ENCODE measurements around the gene KLF7. TPM values are rescaled to one million over a fixed set of nuclear protein-coding genes. Genes with fewer than 3 reads are reported as not detected.

The KLF7 gene
- total RNA-seq, 1 donor = 31.1 TPM

- Histone ChIP-seq H3K4me2 (ENCODE audit: insufficient read depth, low read length) (no peak overlapping the region), H3K9me3 (ENCODE audit: low read depth, low read length) (no peaks in the 10 kb centered on the region), H3K27me3 (ENCODE audit: insufficient read depth, low read length) (no peaks in the 10 kb centered on the region), H4K20me1 (ENCODE audit: insufficient read depth, low read length) (no peaks in the 10 kb centered on the region), H2AFZ (ENCODE audit: low read length) (no peak overlapping the region), H3K79me2 (ENCODE audit: insufficient read depth, low read length) (no peaks in the 10 kb centered on the region), H3K4me1 (ENCODE audit: insufficient read depth, low read length) (no peaks in the 10 kb centered on the region), H3K4me3 (ENCODE audit: insufficient read depth, low read length) (no peak overlapping the region), H3K27ac (ENCODE audit: low read depth, low read length) (no peak overlapping the region), H3K36me3 (ENCODE audit: insufficient read depth, low read length) (no peaks in the 10 kb centered on the region)
- TF ChIP-seq CTCF (IDR thresholded peaks at IDR 0.05; ENCODE audit: extremely low read depth, low read depth, low read length) = no peak
- DNase-seq (ENCODE audit: insufficient read length, low spot score, missing footprints) = no peak
Measured at GRCh38 chr2:207200136-207200535, 34.4 kb upstream of the KLF7 start.

GRCh38 chr2:207194028-207194427 is 28.3 kb upstream of the KLF7 start:
- no peak overlapping the region for H2AFZ ChIP-seq (ENCODE audit: low read length)
- DNase-seq (ENCODE audit: insufficient read length, low spot score, missing footprints) = no peak
- no peaks in the 10 kb centered on the region for H3K79me2 ChIP-seq (ENCODE audit: insufficient read depth, low read length)
- no peaks in the 10 kb centered on the region for H4K20me1 ChIP-seq (ENCODE audit: insufficient read depth, low read length)
- no peak overlapping the region for H3K27ac ChIP-seq (ENCODE audit: low read depth, low read length)
- H3K4me1 ChIP-seq (ENCODE audit: insufficient read depth, low read length) = no peaks in the 10 kb centered on the region
- no peak overlapping the region for H3K4me3 ChIP-seq (ENCODE audit: insufficient read depth, low read length)
- H3K9me3 ChIP-seq (ENCODE audit: low read depth, low read length) = no peaks in the 10 kb centered on the region
- no peaks in the 10 kb centered on the region for H3K36me3 ChIP-seq (ENCODE audit: insufficient read depth, low read length)
- H3K4me2 ChIP-seq (ENCODE audit: insufficient read depth, low read length) = no peak overlapping the region
- TF ChIP-seq CTCF (IDR thresholded peaks at IDR 0.05; ENCODE audit: extremely low read depth, low read depth, low read length) = no peak
- no peaks in the 10 kb centered on the region for H3K27me3 ChIP-seq (ENCODE audit: insufficient read depth, low read length)

GRCh38 chr2:207188626-207189419 is 23.1 kb upstream of the KLF7 start:
- peaks cover 11% of the 10 kb centered on the region for H3K4me1 ChIP-seq (ENCODE audit: insufficient read depth, low read length)
- H3K36me3 ChIP-seq (ENCODE audit: insufficient read depth, low read length) = no peaks in the 10 kb centered on the region
- DNase-seq (ENCODE audit: insufficient read length, low spot score, missing footprints) = no peak
- H3K79me2 ChIP-seq (ENCODE audit: insufficient read depth, low read length) = no peaks in the 10 kb centered on the region
- no peaks in the 10 kb centered on the region for H3K9me3 ChIP-seq (ENCODE audit: low read depth, low read length)
- no peak overlapping the region for H3K4me3 ChIP-seq (ENCODE audit: insufficient read depth, low read length)
- H2AFZ ChIP-seq (ENCODE audit: low read length) = no peak overlapping the region
- no peaks in the 10 kb centered on the region for H3K27me3 ChIP-seq (ENCODE audit: insufficient read depth, low read length)
- H4K20me1 ChIP-seq (ENCODE audit: insufficient read depth, low read length) = no peaks in the 10 kb centered on the region
- H3K27ac ChIP-seq (ENCODE audit: low read depth, low read length) = no peak overlapping the region
- TF ChIP-seq CTCF (IDR thresholded peaks at IDR 0.05; ENCODE audit: extremely low read depth, low read depth, low read length) = no peak
- no peak overlapping the region for H3K4me2 ChIP-seq (ENCODE audit: insufficient read depth, low read length)

- H3K4me1 ChIP-seq (ENCODE audit: insufficient read depth, low read length) = peaks cover 41% of the 10 kb centered on the region
- no peak overlapping the region for H3K27ac ChIP-seq (ENCODE audit: low read depth, low read length)
- DNase-seq (ENCODE audit: insufficient read length, low spot score, missing footprints) = no peak
- no peak overlapping the region for H2AFZ ChIP-seq (ENCODE audit: low read length)
- H3K79me2 ChIP-seq (ENCODE audit: insufficient read depth, low read length) = no peaks in the 10 kb centered on the region
- no peaks in the 10 kb centered on the region for H3K27me3 ChIP-seq (ENCODE audit: insufficient read depth, low read length)
- H3K9me3 ChIP-seq (ENCODE audit: low read depth, low read length) = no peaks in the 10 kb centered on the region
- H4K20me1 ChIP-seq (ENCODE audit: insufficient read depth, low read length) = no peaks in the 10 kb centered on the region
- H3K4me3 ChIP-seq (ENCODE audit: insufficient read depth, low read length) = no peak overlapping the region
- H3K36me3 ChIP-seq (ENCODE audit: insufficient read depth, low read length) = no peaks in the 10 kb centered on the region
- no peak for TF ChIP-seq CTCF (IDR thresholded peaks at IDR 0.05; ENCODE audit: extremely low read depth, low read depth, low read length)
- H3K4me2 ChIP-seq (ENCODE audit: insufficient read depth, low read length) = no peak overlapping the region
Measured at GRCh38 chr2:207185372-207185771, 19.6 kb upstream of the KLF7 start.

Measured in osteoblast (primary cell).